Stimulated activated CD4-positive, alpha-beta T cell treated with anti-CD3 and anti-CD28 coated beads, Interleukin-2, amount 100 ng/mL, for 48 hours (primary cell): Measurements from ENCODE around the gene PEMT.
"Not testable (repeated sequence)": the region's sequence is repeated elsewhere in the genome, so short reads cannot be mapped to it uniquely, and the experiment has no call there.

Source experiments
- DNase-seq, 2 donors: peaks; one replicate each; pipeline ENCODE4 v3.0.0-alpha.2; 2020

Gene PEMT

DNA sequence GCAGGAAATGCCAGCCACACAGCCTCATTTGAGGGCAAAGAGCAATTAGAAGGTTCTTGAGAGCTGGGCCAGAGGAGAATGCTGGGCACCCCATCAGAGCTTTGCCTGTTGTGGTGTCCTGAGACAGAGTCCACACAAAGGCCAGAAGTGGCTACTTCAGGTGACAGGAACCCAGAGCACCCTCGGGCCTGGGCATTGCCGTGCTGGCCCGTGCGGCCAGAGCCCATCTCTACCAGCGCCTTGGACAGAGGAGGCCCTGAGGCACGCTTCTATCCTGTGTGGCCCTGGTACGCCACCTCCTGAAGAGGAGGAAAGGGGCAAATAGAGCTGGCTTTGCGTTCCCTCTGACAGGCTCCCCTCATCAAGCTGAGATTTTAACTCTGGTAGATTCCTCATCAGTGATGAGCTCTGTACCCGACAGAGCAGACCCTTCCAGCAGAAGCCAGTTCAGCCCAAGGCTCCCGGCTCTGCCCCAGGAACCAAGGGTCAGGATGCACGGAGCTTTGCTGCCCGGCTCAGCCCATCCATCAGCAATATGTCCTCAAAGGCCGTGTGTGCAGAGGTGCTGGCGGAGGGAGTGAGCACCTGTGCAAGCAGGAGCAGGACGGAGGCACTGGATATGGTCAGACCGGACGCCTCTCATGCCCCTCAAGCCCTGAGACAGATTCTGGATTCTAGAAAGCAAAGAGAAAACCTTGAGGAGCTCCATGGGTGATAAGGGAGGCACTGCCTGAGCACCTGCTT is 91.9 kb downstream of the PEMT start:
- DNase-seq = no peak

- DNase-seq = no peak
Observed at GRCh38 chr17:17498606-17499301, 92.8 kb downstream of the PEMT start.

GRCh38 chr17:17497845-17498520 is 93.5 kb downstream of the PEMT start:
- DNase-seq = no peak

DNA sequence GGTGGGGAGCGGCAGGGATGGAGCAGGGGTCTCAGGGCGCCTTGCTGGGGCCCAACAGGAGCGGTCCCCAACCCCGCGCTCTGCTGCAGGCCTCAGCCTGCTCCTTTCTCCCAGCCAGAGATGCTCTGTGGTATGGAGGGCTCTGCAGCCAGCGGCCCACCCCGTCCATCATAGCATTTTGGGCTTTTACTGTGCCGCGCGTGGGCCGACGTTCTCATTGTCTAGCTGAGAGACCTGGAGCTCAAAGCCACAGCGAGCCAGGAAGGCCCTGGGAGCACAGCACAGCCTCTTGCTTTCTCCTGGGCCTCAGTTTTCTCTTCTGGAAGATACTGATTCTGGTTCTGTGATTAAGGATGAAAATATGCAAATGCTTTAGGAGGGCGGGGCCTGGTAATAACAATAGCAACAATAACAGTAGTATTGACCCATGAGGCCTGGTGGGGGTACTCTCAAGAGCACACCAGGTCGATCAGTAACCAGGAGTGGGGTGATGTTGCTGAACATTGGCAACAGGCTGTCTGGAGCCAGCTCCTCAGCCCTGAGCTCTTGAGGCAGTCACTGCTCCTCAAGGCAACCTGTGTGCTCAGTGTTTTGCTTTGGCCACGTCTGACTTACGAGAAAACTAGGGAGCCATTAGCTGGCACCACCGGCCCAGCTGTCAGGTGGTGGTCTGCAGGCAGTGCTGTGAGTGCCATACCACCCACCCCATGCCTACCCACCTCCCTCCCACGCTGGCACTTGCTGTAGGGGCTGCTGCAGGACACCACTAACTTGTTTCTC is 94.3 kb downstream of the PEMT start:
- no peak for DNase-seq

DNA sequence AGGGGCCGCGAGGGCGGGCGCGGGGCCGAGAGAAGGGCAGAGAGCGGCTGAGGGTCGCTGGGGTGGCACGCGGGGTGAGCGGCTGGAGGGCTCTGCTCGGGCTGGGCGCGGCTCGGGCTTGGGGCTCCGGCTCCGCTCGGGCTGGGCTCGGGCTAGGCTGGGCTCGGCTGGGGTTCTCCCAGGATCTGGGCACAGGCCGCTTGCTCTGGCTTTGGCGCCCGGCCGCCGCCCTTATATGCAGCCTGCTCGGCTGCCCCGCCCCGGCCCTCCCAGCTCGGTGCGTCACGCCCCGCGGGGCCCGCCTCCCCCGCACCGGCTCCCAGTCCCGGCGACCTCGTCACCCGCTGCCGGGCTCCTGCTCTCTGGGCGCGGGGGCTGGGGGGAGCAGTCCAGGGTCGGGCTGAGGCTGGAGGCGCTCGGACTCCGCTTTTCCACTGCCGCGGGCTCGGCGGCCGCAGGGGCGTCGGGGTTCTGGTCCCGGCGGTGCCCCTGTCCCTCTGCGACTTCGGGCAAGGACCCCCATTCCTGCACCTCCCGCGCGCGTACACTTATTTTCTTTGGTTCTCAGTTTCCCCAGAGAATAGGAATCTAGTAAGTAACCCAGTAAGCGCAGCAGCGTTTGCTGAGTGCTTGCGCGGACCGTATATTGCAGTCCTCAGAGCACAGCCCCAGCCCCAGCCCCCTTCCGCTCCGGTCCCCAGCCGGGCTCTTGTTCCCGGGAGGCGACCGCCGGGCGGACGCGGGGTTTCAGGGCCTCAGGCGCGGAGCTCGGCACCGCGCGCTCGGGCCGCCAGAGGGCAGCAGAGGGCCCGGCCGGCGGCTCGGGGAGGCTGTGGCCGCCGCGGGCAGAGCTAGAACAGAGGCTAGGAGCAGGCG is 95.1 kb downstream of the PEMT start, which contains the start of gene RASD1:
TSS of gene RASD1 (minus strand) at position 207 of the 876 bp plus-strand sequence. CDS start 214 bp downstream, outside the sequence.
- DNase-seq = peak; percentile 72 to 81

- DNase-seq = peak; percentile 7 to 23
Observed at GRCh38 chr17:17495536-17496188, 95.8 kb downstream of the PEMT start.

- DNase-seq = peak; percentile 3 to 13
Observed at GRCh38 chr17:17494870-17495535, 96.5 kb downstream of the PEMT start.

DNA sequence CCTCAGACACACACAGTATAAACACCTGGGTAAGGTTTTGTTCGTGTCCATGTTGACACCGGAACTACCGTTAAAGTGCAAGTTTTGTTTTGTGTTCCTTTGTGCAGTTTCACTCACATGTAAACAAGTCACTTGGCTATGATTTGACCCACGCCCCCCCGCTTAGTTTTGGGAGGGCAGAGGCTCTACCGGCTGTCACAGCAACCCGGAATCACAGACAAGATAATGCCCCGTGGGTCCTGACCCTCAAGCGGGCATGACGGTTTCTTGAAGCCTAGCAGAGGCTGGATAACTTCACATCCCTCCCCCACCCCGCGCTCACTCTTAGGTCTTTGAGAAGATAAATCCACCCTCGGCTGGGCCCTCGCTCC is 97.0 kb downstream of the PEMT start:
- DNase-seq = no peak

DNA sequence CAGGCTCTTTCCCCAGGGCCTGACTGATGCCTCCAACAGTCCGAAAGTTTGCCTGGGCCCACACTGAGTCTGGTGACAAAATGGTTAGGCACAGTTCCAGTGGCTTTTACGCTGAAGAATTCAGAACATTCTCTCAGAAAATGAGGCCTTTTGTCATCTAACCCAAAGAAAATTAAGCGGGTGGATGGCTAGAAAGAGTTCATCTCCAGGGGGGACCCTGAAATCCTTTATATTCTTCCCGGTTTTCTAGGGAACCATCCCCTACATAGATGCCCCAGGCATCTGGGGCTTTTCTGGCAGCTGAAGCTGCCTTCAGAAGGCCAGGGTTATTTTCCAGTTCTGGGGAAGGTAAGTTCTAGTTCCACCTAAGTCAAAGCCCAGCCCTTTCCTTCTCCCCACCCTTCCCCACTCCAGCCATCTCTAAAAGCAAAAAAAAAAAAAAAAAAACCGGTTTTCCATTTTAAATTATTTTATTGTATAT is 97.5 kb downstream of the PEMT start:
- no peak for DNase-seq

GRCh38 chr17:17493249-17493985 is 98.1 kb downstream of the PEMT start:
- no peak for DNase-seq

GRCh38 chr17:17492571-17492970 is 98.9 kb downstream of the PEMT start:
- DNase-seq = no peak

DNA sequence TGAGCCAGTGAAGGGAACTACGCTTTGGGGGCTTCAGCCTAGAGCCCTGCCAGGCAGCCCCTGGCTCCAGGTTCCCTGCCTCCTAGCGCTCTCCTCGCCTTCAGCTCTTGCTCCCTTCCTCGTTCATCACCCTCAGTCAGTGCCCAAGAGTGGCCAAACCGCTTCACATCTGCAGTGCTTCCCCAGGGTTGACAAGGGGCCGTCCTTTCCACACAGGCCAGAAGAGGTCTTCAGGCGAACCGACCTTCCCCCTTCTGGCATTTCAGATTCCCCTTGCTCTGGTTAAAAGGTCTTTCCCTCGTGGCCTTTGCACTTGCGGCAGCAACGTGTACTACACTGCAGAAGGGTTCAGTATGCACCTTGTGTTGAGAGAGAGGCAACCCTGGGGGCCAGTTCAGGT is 99.4 kb downstream of the PEMT start:
- no peak for DNase-seq

DNA sequence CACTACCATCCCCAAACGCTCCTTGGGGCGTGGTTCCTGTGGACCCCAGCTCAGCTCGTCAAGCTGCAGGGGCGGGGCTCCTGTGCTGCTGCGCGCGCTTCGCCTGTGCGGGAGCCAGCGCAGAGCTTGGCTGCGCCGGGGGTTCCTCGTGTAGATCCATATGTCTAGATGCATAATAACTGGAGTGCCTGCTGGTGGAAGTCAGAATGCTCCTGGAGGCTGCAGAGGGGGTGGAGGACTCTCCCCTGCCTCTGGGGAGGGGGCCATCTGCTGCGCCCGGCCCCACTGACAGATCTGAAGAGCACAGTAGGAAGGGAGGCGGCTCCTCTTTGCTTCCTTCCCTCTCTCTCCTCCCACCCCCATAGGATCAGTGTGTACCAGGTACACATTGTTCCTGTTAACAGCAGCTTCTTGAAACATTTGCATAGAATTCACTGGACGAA is 99.9 kb downstream of the PEMT start:
- DNase-seq = no peak

- no peak for DNase-seq
Observed at GRCh38 chr17:17491031-17491471, 100.5 kb downstream of the PEMT start.

GRCh38 chr17:17487998-17488397 is 103.5 kb downstream of the PEMT start:
- no peak for DNase-seq

- DNase-seq = not testable (repeated sequence)
Observed at GRCh38 chr17:17486416-17486815, 105.1 kb downstream of the PEMT start.

DNA sequence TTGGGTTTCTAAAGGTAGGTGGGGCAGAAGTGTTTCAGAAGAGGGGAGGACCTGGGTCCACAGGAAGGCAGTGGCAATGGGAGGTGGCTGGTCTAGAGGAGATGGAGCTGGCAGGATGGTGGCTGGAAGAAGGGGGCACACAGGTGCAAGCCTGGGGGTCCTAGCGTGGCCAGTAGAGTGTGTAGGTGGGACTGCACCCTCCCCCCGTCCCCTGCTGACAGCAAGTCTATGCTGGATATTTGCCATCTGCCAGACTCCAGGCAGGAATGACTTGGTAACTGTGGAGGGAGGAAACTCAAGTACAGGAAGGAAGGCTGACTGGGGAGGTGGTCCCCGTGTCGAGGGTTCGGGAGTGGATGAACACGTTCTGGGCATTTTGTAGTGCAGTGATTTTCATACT is 106.1 kb downstream of the PEMT start:
- no peak for DNase-seq

DNA sequence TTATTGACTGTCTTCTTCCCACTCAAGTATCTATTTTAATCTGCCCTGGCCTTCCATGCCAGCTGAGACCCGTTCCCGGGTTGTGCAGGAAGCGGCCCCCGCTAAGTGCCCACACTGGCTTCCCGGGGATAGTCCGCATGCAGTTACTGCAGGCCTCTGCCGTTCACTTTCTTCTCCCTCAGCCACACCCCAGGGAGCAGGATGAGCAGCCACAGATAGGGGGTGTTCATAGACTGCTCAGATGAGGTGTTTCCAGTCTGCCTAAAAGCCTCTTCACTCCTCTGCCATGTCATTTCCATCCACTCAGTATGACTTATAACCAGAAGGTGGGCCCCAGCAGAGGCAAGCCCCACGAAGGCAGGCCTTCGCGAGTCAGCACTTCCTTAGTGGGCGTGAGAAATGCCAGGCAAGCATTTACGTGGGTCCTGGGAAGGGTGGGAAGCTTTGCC is 107.0 kb downstream of the PEMT start:
- peak; percentile 41 to 48 for DNase-seq

- no peak for DNase-seq
Observed at GRCh38 chr17:17481860-17482259, 109.6 kb downstream of the PEMT start.
